NCI-H2171 treated with DMSO at 0.1 percent for 48 hours (cell line): ENCODE results near the gene NEU2.

ENCODE experiments used
- DNase-seq: peaks from one replicate; lab custom pipeline; 2025; lab: John Stamatoyannopoulos, UW

Gene NEU2

GRCh38 chr2:233076749-233077148 is 44.3 kb downstream of the NEU2 start:
- DNase-seq = peak; percentile 37

DNA sequence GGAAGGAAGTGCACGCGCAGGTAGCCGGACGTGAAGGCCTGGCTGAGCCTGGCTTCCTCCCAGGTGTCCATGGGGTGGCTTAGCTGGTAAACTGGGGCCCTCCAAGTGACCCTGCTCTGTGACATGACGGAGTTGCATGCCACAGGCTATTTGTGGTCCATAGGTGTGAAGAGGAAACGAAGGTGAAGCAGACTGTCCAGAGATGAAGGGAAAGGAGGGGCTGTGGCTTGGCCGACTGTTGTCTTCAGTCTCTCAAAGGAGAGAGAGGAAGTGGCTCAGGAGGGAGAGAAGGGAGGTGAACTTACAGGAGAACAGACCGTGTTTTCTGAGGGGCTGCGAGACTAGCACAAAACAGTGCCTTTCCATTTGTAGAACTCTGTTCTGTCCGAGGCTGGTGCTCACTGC is 47.0 kb downstream of the NEU2 start:
- no peak for DNase-seq

GRCh38 chr2:233079953-233080835 is 47.7 kb downstream of the NEU2 start:
- DNase-seq = no peak

- DNase-seq = no peak
Observed at GRCh38 chr2:233080836-233081229, 48.4 kb downstream of the NEU2 start.

DNA sequence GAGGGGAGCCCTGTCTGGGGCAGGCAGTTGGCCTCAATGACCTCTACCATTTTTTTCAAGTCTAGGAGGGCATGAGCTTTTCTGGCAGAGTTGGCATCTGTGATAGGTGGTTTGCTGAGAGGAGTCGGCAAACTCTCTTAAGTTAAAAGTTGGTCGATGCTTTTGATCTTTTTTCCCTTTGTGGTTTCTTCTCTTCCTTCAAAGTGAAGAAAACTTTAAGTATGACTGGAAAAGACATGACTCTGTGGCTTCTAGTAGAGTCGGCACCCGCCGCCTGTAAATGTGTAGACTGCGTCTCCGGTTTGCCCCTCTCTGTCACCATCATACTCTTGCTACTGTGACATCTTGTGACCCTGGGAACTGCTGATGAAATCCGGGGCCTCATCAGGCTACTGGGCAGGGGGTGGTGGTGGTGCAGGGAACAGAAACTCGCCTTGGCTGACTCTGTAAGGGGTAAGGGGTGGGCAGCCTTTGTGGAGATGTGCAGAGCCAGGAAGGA is 48.8 kb downstream of the NEU2 start:
- DNase-seq = no peak

DNA sequence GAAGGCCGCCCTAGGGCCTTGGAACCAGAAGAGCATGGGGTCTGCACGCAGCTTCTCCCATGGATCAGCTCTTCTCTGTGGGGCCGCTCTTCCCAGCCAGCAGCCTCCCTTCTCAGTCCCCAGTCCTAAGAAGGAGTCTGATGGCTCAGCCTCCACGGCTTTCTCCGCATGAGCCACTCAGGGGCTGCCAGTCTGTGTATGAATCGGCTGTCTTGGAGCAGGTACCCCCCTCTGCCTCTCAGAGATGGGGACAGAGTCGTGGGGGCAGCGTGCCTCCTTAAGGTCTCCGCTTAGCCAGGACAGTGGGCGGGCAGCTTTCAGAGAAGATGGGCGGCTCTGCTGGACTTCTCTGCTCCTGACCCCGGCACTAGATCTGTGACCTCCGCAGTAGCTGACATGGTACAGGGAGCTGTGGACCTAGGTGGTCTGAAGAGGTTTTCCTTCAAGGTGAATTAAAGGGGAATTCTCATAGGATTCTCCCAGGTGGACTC is 49.3 kb downstream of the NEU2 start:
- no peak for DNase-seq

- no peak for DNase-seq
Observed at GRCh38 chr2:233082222-233082930, 49.9 kb downstream of the NEU2 start.

GRCh38 chr2:233082931-233083755 is 50.7 kb downstream of the NEU2 start:
- no peak for DNase-seq

GRCh38 chr2:233083782-233084181 is 51.3 kb downstream of the NEU2 start:
- DNase-seq = no peak

GRCh38 chr2:233084488-233084887 is 52.0 kb downstream of the NEU2 start:
- no peak for DNase-seq
